22Rv1 (cell line): Measurements from ENCODE around the gene SIRT2.
A peak's percentile ranks its signal among the peaks of the same experiment; 100 is the strongest.

Source experiments
- H3K27ac ChIP-seq: fragments of 450-650 bp; 2 replicates; pipeline ENCODE4 v1.5.1; 2017
- CTCF ChIP-seq: fragments of 450-650 bp; IDR thresholded peaks from 2 replicates; pipeline ENCODE4 v1.5.1; 2017; ENCODE audit warnings: mild to moderate bottlenecking
- ZFX ChIP-seq: fragments of 450-650 bp; IDR thresholded peaks from 2 replicates; pipeline ENCODE4 v1.6.1; 2017; ENCODE audit warnings: antibody characterized with exemption, borderline replicate concordance

Gene SIRT2

GRCh38 chr19:38849860-38850435, 49.5 kb downstream of the SIRT2 start, which contains the start of gene HNRNPL:
Gene HNRNPL (minus strand): TSS chr19:38849986. CDS start chr19:38849966, 20 bp downstream.
- no peak for TF ChIP-seq ZFX
- TF ChIP-seq CTCF: peak; percentile 47

GRCh38 chr19:38849147-38849859, 50.1 kb downstream of the SIRT2 start:
- peak overlapping the region; percentile 100 for H3K27ac ChIP-seq
- TF ChIP-seq CTCF: no peak
- no peak for TF ChIP-seq ZFX

More at GRCh38 chr19:38849860-38850435, 49.5 kb downstream of the SIRT2 start, which contains the start of gene HNRNPL:
- H3K27ac ChIP-seq: peak within 1 kb of the TSS; percentile 100

DNA sequence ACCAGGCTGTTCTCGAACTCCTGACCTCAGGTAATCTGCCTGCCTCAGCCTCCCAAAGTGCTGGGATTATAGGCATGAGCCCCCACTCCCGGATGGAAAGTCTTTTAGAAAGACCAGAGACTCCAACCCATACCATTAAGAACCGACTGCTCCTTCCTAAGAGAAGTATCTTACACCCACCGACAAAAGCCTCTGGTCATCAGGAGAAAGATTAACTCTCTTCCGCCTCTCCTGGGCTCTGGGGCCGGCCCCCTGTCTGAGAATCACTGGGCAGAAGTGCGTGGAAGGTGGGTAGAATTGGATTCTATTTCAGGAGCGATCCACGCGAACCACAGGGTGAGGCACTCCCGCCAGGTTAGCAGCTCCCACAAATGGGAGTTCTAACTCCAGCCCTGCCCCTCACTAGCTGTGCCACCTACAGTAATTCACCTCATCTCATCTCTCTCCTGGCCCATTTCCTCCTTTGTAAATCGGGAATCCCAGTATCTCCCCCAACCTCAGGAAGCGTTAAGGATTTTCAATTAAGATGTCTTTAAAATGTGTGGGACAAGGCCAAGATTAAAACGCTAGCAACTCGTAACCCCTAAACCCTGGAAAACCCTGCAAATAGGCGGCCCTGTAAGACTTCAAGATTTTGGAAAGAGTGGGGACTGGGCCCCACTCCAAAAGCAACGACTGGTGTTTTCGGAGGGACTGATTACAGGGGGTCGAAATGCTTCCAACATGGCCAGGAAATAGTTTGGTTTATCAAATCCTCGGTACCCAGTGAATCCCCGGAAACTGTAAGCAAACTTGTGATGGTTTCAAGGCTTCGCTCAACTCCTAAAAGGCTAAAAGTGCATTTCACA, 50.9 kb downstream of the SIRT2 start:
- TF ChIP-seq ZFX (no peak), CTCF (no peak)
- H3K27ac ChIP-seq: peak overlapping the region; percentile 100

- TF ChIP-seq CTCF (no peak), ZFX (no peak)
- peak overlapping the region; percentile 100 for H3K27ac ChIP-seq
These were observed 53.3 kb downstream of the SIRT2 start for GRCh38 chr19:38846097-38846496.

DNA sequence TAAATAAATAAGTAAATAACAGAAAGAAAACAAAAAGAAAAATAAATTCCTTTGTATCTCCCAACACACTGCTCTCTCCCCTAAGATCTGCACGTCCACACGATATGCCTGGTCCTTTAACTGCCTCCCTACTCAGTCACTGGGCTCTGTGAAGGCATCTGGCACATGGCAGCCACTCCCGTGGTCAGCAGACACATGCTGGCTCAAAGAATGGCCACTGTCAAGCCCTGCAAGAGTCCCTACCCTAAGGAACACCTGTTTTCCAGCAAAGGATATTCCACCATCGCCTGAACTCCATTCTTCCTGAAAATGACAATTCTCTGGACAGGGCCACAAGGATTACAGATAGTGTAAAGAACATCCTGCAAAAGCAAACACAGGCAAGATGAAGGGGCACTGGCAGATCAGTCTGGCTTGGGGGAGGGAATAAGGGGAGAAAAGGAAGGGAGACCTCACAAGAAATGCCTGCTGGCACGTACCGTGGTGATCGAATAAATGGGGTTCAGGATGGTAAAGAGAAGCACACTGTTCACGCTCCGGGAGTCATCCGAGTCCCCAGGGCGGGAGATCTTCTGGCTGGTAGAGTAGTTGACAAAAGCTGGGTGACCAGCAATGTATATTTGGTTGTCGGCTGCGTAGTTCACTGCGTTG, 53.9 kb downstream of the SIRT2 start:
- H3K27ac ChIP-seq: peak overlapping the region; percentile 100
- TF ChIP-seq ZFX: no peak
- no peak for TF ChIP-seq CTCF

DNA sequence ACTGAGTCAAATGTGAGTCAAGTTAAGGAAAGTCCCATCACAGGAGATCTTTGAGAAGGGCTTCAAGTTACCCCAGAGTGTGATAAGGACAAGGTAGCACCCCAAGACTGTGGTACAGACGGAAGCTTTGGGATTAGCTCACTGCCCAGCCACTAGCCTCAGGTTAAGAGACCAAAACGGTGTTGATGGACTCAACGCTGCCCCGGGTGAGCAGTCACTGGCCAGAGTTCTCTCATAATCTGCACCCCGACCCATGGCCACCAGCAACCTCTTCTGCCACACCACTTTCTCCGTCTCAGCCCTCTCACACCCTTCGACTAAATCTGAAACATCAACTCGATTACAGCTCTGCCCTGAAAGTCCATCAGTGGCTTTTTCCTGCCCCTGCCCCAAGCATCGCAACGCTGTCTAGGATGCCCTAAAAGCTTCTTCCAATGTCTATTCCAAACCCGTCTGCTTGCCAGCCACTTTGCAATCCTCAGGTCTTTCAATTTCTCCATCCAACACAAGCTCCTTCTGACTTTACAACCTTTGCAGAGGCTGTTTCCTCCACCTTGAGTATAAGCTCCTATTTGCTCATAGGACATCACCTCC, 55.2 kb downstream of the SIRT2 start:
- peak overlapping the region; percentile 100 for H3K27ac ChIP-seq

More for the DNA sequence above, 55.2 kb downstream of the SIRT2 start:
- TF ChIP-seq ZFX (no peak), CTCF (no peak)
